ENCODE measurements around the gene SNX33. TPM values are rescaled to one million over a fixed set of nuclear protein-coding genes. Genes with fewer than 3 reads are reported as not detected.
A peak's percentile ranks its signal among the peaks of the same experiment; 100 is the strongest.

Gene SNX33
- total and polyA plus RNA-seq, 2 experiments from 2014 or later: 13.1 to 22.9 TPM

GRCh38 chr15:75669879-75670212 is 22.1 kb downstream of the SNX33 start:
- TF ChIP-seq EZH2 (IDR thresholded peaks at IDR 0.05; ENCODE audit: insufficient read depth, poor library complexity, severe bottlenecking): no peak
- no peak for TF ChIP-seq EZH2phosphoT487 (IDR thresholded peaks at IDR 0.05; ENCODE audit: insufficient read depth, low read depth)
- H3K4me2 ChIP-seq (ENCODE audit: unreplicated experiment): no peak overlapping the region
- 66 to 94% methylated on average over 4 to 6 of the region's 6 CpGs for WGBS, 2 experiments (ENCODE audit: low coverage in 1 of 2, low lambda C conversion rate in 2 of 2, missing lambda C conversion rate in 2 of 2)

GRCh38 chr15:75671730-75672602 is 24.3 kb downstream of the SNX33 start:
- Histone ChIP-seq H3K27me3 (replicated peaks; ENCODE audit: insufficient read depth) (no peaks in the 10 kb centered on the region), H3K79me2 (ENCODE audit: insufficient read depth) (no peaks in the 10 kb centered on the region), H3F3A (ENCODE audit: insufficient read depth) (peaks cover 22% of the 10 kb centered on the region), H3K9ac (peak overlapping the region; percentile 74), H3K9me2 (ENCODE audit: insufficient read depth) (no peaks in the 10 kb centered on the region), H3K4me1 (ENCODE audit: insufficient read depth) (peaks cover 39% of the 10 kb centered on the region), H4K20me1 (ENCODE audit: insufficient read depth) (no peaks in the 10 kb centered on the region), H2AFZ (no peak overlapping the region), H3K27ac (peak overlapping the region; percentile 81), H3K9me3 (ENCODE audit: low read depth) (no peaks in the 10 kb centered on the region), H3K36me3 (ENCODE audit: low read depth) (no peaks in the 10 kb centered on the region), H3K4me3 (no peak overlapping the region), H3K4me2 (ENCODE audit: unreplicated experiment) (peak overlapping the region; percentile 53)
- in situ Hi-C loops (cut with MboI): no loop called here
- 75% methylated on average over 11 of the region's 11 CpGs for WGBS, 2 experiments (ENCODE audit: low coverage in 1 of 2, low lambda C conversion rate in 2 of 2, missing lambda C conversion rate in 2 of 2)
- no peak for DNase-seq
- no peak for TF ChIP-seq EZH2phosphoT487 (IDR thresholded peaks at IDR 0.05; ENCODE audit: insufficient read depth, low read depth)
- TF ChIP-seq EZH2 (IDR thresholded peaks at IDR 0.05; ENCODE audit: insufficient read depth, poor library complexity, severe bottlenecking): no peak

More at GRCh38 chr15:75669879-75670212, 22.1 kb downstream of the SNX33 start:
- H3K9me3 ChIP-seq (ENCODE audit: low read depth): no peaks in the 10 kb centered on the region
- H3K9ac ChIP-seq: no peak overlapping the region
- in situ Hi-C loops (cut with MboI): no loop called here
- no peak for DNase-seq
- peaks cover 38% of the 10 kb centered on the region for H3F3A ChIP-seq (ENCODE audit: insufficient read depth)
- no peaks in the 10 kb centered on the region for H4K20me1 ChIP-seq (ENCODE audit: insufficient read depth)
- no peaks in the 10 kb centered on the region for H3K27me3 ChIP-seq (replicated peaks; ENCODE audit: insufficient read depth)
- H3K9me2 ChIP-seq (ENCODE audit: insufficient read depth): no peaks in the 10 kb centered on the region
- H3K27ac ChIP-seq: no peak overlapping the region
- H3K4me3 ChIP-seq: no peak overlapping the region
- peaks cover 54% of the 10 kb centered on the region for H3K4me1 ChIP-seq (ENCODE audit: insufficient read depth)
- H3K36me3 ChIP-seq (ENCODE audit: low read depth): no peaks in the 10 kb centered on the region
- H2AFZ ChIP-seq: no peak overlapping the region
- no peaks in the 10 kb centered on the region for H3K79me2 ChIP-seq (ENCODE audit: insufficient read depth)

- Histone ChIP-seq H3K9me2 (ENCODE audit: insufficient read depth) (no peaks in the 10 kb centered on the region), H2AFZ (no peak overlapping the region), H3K4me2 (ENCODE audit: unreplicated experiment) (peak overlapping the region; percentile 53), H3K4me3 (no peak overlapping the region), H3K4me1 (ENCODE audit: insufficient read depth) (peaks cover 30% of the 10 kb centered on the region), H3F3A (ENCODE audit: insufficient read depth) (peaks cover 19% of the 10 kb centered on the region; the same call in 1 of the 2 replicates), H3K27ac (peak overlapping the region; percentile 81), H3K36me3 (ENCODE audit: low read depth) (no peaks in the 10 kb centered on the region), H4K20me1 (ENCODE audit: insufficient read depth) (no peaks in the 10 kb centered on the region), H3K27me3 (replicated peaks; ENCODE audit: insufficient read depth) (no peaks in the 10 kb centered on the region), H3K9ac (peak overlapping the region; percentile 74), H3K79me2 (ENCODE audit: insufficient read depth) (no peaks in the 10 kb centered on the region), H3K9me3 (ENCODE audit: low read depth) (no peaks in the 10 kb centered on the region)
- peak; percentile 63 for DNase-seq
- 33 to 36% methylated on average over 11 to 14 of the region's 14 CpGs for WGBS, 2 experiments (ENCODE audit: low coverage in 1 of 2, low lambda C conversion rate in 2 of 2, missing lambda C conversion rate in 2 of 2)
- TF ChIP-seq EZH2 (IDR thresholded peaks at IDR 0.05; ENCODE audit: insufficient read depth, poor library complexity, severe bottlenecking) (no peak), EZH2phosphoT487 (IDR thresholded peaks at IDR 0.05; ENCODE audit: insufficient read depth, low read depth) (no peak)
- in situ Hi-C loops (cut with MboI): no loop called here
Observed at GRCh38 chr15:75672646-75673425, 25.1 kb downstream of the SNX33 start.

- no peaks in the 10 kb centered on the region for H4K20me1 ChIP-seq (ENCODE audit: insufficient read depth)
- peak; percentile 90 for DNase-seq
- 35 to 53% methylated on average over 9 to 10 of the region's 10 CpGs for WGBS, 2 experiments (ENCODE audit: low coverage in 1 of 2, low lambda C conversion rate in 2 of 2, missing lambda C conversion rate in 2 of 2)
- no peaks in the 10 kb centered on the region for H3K36me3 ChIP-seq (ENCODE audit: low read depth)
- H3K27me3 ChIP-seq (replicated peaks; ENCODE audit: insufficient read depth): no peaks in the 10 kb centered on the region
- no peak overlapping the region for H3K4me3 ChIP-seq
- no peaks in the 10 kb centered on the region for H3K9me2 ChIP-seq (ENCODE audit: insufficient read depth)
- H3K27ac ChIP-seq: peak overlapping the region; percentile 81
- H3K9ac ChIP-seq: peak overlapping the region; percentile 74
- H3F3A ChIP-seq (ENCODE audit: insufficient read depth): peaks cover 19% of the 10 kb centered on the region; the same call in 1 of the 2 replicates
- H3K9me3 ChIP-seq (ENCODE audit: low read depth): no peaks in the 10 kb centered on the region
- H3K4me1 ChIP-seq (ENCODE audit: insufficient read depth): peaks cover 28% of the 10 kb centered on the region
- TF ChIP-seq EZH2phosphoT487 (IDR thresholded peaks at IDR 0.05; ENCODE audit: insufficient read depth, low read depth): no peak
- TF ChIP-seq EZH2 (IDR thresholded peaks at IDR 0.05; ENCODE audit: insufficient read depth, poor library complexity, severe bottlenecking): no peak
- in situ Hi-C loops (cut with MboI): no loop called here
- no peaks in the 10 kb centered on the region for H3K79me2 ChIP-seq (ENCODE audit: insufficient read depth)
- H2AFZ ChIP-seq: no peak overlapping the region
- peak overlapping the region; percentile 53 for H3K4me2 ChIP-seq (ENCODE audit: unreplicated experiment)
Observed at GRCh38 chr15:75673426-75674235, 25.9 kb downstream of the SNX33 start.

All from GM23248 (cell line).